ENCODE data around the gene TTC28. TPM values are rescaled to one million over a fixed set of nuclear protein-coding genes. Genes with fewer than 3 reads are reported as not detected.
A peak's percentile ranks its signal among the peaks of the same experiment; 100 is the strongest.
"Not testable (repeated sequence)": the region's sequence is repeated elsewhere in the genome, so short reads cannot be mapped to it uniquely, and the experiment has no call there.

TTC28 gene
- total RNA-seq, 1 donor from 2014 or later, result 79.5 TPM

- FAIRE-seq (no peak), DNase-seq (ENCODE audit: low spot score in 2 of 2) (no peak)
Measured at GRCh38 chr22:28097627-28098026, 582.0 kb downstream of the TTC28 start.

DNA sequence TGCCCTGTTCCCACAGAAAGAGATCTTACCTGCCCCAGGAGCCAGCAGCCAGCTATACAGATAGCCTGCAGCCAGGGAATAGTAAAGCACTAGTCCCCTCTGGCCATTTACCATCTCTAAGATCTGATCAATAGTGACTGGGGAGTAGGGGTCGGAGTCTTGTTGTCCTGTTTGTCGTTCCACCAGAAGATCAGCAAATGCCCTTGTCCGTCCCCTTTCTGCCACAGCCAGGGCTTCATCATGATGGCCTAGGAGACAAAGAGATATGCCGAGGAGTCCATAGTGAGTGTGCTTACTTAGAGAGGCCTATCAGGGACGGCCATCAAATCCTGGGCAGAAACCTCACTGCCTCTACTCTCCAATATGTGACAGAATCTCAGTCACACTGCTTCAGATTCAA lies 583.5 kb downstream of the TTC28 start:
- no peak for DNase-seq (ENCODE audit: low spot score in 2 of 2)
- FAIRE-seq, result no peak

DNA sequence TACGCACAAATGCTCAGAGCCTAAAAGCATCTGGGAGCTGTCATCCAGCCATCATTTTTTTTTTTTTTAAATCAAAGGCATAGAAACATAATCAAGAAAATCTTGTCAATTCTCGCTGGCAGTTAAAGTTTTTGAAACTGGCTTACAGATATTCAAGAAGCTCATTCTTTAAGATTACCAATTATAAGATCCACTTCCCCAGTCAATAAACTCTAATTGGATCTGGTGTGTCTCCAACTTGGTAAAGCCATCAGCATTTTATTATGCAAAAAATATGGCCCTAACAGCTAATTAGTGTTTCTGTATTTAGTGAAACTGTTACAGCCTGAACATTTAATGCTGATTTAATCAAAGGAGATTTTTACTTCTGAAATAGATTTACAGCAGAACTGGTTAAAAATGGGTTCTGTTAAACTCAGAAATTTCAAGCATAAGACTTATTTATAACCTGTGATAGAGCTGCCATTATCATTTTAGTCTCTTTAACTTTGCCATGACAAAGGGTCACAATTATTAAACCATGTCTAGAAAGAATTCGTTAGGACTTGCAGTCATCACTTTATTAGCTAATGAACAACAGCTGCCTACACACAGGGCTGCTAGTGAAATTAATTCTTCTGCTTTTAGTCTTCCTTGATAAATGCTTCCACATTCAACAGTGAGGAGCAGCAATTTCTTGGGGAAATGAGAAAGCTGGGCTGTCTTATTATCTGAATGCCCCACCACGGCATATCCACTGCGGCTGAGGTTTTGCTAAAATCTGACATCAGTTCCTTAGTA lies 584.1 kb downstream of the TTC28 start:
- no peak for FAIRE-seq
- no peak for DNase-seq (ENCODE audit: low spot score in 2 of 2)

- DNase-seq (ENCODE audit: low spot score in 2 of 2) (no peak), FAIRE-seq (no peak)
Measured at GRCh38 chr22:28094771-28095170, 584.9 kb downstream of the TTC28 start.

DNA sequence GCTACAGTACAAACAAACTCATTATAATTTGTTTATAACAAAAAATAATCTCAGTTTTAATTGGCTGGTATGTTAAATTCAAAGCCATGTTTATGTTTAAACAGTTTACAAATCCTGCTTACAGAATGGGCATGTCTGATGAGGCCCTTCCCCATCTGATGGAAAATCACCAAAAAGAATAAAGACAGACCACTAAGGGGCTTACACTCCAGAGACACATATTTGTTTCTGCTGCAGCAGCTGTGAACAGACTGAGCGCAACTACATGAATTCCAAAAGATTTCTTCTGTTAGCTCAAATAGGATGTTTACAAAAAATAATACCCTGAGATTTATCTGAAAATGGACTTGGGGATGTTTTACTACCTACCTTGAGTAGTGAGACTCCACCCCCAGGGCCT lies 585.9 kb downstream of the TTC28 start:
- DNase-seq (ENCODE audit: low spot score in 2 of 2) (no peak), FAIRE-seq (no peak)

- FAIRE-seq (no peak), DNase-seq (ENCODE audit: low spot score in 2 of 2) (no peak)
Measured at GRCh38 chr22:28091486-28091885, 588.2 kb downstream of the TTC28 start.

DNA sequence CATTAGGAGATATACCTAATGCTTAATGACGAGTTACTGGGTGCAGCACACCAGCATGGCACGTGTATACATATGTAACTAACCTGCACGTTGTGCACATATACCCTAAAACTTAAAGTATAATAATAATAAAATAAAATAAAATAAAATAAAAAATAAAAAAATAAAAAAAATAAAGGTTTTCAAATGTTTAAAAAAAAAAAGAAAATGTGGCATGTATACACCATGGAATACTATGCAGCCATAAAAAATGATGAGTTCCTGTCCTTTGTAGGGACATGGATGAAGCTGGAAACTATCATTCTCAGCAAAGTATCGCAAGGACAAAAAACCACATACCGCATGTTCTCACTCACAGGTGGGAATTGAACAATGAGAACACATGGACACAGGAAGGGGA lies 590.1 kb downstream of the TTC28 start:
- FAIRE-seq, result not testable (repeated sequence)

GRCh38 chr22:28077166-28077565 lies 602.5 kb downstream of the TTC28 start:
- no peak for DNase-seq (ENCODE audit: low spot score in 2 of 2)
- FAIRE-seq, result no peak

More for the DNA sequence above, 590.1 kb downstream of the TTC28 start:
- DNase-seq (ENCODE audit: low spot score in 2 of 2), result not testable (repeated sequence)

- FAIRE-seq (no peak), DNase-seq (ENCODE audit: low spot score in 2 of 2) (peak in 1 of 2 donors; percentile 24)
Measured at GRCh38 chr22:28075358-28075981, 604.2 kb downstream of the TTC28 start.

GRCh38 chr22:28074526-28074925 lies 605.1 kb downstream of the TTC28 start:
- DNase-seq (ENCODE audit: low spot score in 2 of 2), result no peak
- FAIRE-seq, result no peak

- no peak for FAIRE-seq
- DNase-seq (ENCODE audit: low spot score in 2 of 2), result no peak
Measured at GRCh38 chr22:28072066-28072465, 607.6 kb downstream of the TTC28 start.

- FAIRE-seq, result no peak
- DNase-seq (ENCODE audit: low spot score in 2 of 2), result peak in 1 of 2 donors; percentile 14
Measured at GRCh38 chr22:28068826-28069225, 610.8 kb downstream of the TTC28 start.

- no peak for DNase-seq (ENCODE audit: low spot score in 2 of 2)
Measured at GRCh38 chr22:28064920-28065319, 614.7 kb downstream of the TTC28 start.

DNA sequence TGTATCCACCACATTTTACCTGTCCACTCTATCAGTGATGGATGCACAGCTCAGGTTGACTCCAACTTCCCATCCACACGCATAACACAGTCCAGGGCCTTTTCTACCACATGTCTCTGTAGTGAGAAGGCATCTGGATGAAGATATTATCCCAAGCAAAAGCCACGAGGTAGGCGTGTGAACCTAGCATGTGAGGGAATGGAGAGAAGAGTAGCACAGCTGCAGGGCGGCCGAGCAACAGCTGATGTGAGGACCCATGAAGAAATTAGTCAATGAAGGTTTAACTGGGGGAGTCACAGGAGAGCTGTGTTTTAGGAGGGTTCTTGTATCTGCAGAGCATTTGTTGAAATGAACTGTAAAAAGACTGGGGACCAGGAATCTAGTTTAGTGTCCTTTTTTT lies 616.0 kb downstream of the TTC28 start:
- FAIRE-seq (no peak), DNase-seq (ENCODE audit: low spot score in 2 of 2) (no peak)

More at GRCh38 chr22:28064920-28065319, 614.7 kb downstream of the TTC28 start:
- FAIRE-seq, result no peak

GRCh38 chr22:28060594-28060993 lies 619.0 kb downstream of the TTC28 start:
- not testable (repeated sequence) for FAIRE-seq; DNase-seq (ENCODE audit: low spot score in 2 of 2)

DNA sequence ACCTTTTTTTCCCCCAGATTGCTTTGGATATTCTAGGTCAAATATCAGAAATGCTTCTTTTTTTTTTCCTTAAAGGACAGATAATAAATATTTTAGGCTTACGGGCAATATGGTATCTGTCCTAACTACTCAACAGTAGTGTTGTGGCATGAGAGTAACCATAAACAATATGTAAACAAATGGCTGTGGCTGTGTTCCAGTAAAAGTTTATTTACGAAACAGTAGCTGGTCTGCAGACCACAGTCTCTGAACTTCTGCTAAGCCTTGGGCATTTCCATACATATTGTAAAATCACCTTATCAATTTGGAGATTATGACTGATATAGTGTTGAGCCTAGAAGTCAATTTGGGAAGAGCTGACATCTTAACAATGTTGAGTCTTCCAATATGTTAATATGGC lies 621.6 kb downstream of the TTC28 start:
- DNase-seq (ENCODE audit: low spot score in 2 of 2), result no peak
- no peak for FAIRE-seq

- no peak for FAIRE-seq
Measured at GRCh38 chr22:28054819-28055208, 624.8 kb downstream of the TTC28 start.

GRCh38 chr22:28053896-28054818 lies 625.5 kb downstream of the TTC28 start:
- DNase-seq (ENCODE audit: low spot score in 2 of 2) (no peak), FAIRE-seq (no peak)

More at GRCh38 chr22:28054819-28055208, 624.8 kb downstream of the TTC28 start:
- DNase-seq (ENCODE audit: low spot score in 2 of 2), result no peak

DNA sequence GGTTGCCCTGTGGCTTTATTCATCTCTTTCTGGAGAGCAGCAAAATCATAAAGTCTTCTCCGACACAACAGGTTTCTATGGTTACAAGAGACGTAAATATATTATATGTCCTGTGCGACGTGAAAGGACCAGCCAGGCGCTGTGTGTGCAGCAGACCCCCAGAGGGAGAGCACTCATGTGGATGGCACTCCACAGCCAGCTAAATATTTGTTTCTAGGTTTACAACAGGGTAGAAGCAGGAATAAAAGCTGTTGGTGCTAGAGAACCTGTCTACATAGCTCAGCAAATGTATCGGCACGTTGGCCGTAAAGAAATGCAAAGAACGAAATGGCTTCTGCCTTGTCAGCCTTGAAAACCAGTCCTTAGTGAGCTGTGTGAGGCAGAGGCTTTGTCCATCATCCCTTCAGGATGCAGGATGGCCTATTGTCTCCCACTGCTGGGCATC lies 626.8 kb downstream of the TTC28 start:
- DNase-seq (ENCODE audit: low spot score in 2 of 2) (no peak), FAIRE-seq (no peak)

GRCh38 chr22:28051787-28052356 lies 627.8 kb downstream of the TTC28 start:
- DNase-seq (ENCODE audit: low spot score in 2 of 2) (peak in 1 of 2 donors; percentile 33), FAIRE-seq (no peak)
